GM18867 (cell line): ENCODE measurements around the gene ARL14EP.

Experiments
- ATAC-seq: cut with Tn5 transposase; IDR thresholded peaks from one replicate; pipeline ENCODE4 v1.9.1; 2021; ENCODE audit warnings: mild to moderate bottlenecking, moderate library complexity; ENCODE audit not compliant: unreplicated experiment

Gene ARL14EP

DNA sequence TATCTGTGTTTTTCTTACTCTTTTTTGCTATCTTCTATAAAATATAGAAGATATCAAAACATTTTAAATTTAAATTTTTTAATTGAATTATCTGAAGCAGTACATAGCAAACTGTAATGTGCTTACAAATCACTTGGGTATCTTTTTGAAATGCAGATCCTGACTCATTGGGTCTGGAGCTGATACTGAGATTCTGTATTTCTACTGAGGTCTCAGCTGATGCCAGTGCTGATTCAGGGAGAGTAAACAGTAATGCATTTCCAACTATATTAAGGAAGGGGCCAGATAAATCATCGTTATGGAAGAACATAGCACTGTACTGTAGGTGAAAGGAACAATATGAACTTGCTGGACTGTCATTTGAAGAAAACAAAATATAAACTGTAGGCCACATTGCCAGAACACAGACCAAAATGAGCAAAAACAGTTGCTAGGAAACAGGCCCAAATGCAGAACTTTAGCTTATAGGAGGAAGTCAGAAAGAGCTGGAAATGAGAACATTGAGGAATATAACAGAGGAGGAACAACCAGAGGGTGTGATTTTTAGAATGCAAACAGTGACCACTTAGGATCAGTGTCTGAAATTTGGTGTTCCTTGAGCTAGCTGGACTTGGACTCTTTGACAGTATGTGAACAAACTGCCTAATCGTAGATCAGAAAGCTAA is 3.3 kb downstream of the ARL14EP start:
- ATAC-seq: no peak

DNA sequence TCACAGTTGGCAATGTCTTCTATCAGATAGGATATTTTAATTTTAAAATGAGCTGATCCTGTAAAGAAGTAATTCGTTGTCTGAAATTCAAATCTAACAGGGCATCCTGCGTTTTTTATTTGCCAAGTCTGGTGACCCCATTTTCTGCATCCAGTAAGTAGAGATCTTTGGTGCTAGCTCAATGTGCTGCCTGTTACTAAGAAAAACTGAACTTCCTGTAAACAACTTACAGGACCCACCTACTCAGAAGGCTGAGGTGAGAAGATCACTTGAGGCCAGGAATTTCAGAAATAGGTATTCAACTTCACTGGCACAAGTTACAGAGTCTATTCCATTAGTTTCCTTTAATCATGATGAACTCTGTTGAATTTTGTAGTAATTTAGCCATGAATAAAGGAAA is 4.0 kb downstream of the ARL14EP start:
- no peak for ATAC-seq

DNA sequence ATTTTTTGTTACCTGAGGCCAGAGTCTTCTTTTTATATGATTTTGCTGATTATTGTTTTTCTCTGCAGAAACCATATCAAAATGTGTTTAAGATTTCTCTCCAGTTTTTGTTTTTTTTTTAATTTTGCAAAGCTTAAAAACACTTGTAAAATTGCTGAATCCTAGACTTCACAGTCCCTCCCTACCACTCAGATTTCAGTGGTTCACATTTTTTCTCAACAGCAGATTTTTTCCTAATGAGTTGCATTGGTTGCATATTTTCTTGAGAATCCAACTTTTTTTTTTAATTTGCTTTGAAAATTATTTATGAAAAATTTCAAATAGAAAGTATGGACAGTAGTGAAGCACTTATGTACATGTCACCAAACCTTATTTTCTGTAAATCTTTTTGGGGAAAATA is 5.8 kb downstream of the ARL14EP start:
- no peak for ATAC-seq

- no peak for ATAC-seq
These were observed 6.4 kb downstream of the ARL14EP start for GRCh38 chr11:30329150-30329940.

GRCh38 chr11:30333405-30333804 is 10.5 kb downstream of the ARL14EP start:
- ATAC-seq: peak; percentile 86

GRCh38 chr11:30342736-30343166 is 19.8 kb downstream of the ARL14EP start:
- peak; percentile 97 for ATAC-seq

DNA sequence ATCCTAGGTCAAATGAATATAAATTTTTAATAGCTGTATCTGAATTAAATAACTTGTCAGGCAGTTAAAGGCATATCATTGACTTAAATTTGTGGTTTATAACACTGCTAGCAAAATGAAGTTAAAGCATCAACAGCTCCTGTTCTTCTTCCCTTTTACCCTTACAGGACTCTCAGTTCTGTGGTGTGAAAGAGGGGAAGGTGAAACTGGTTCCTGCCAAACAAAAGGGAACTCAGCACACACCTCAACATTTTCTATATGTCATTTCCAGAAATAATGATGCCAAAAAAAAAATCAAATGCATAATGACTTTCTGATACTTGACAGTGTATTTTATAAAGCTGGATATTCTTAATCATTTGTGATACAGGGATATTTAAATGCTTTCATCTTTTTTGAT is 21.2 kb downstream of the ARL14EP start:
- ATAC-seq: peak; percentile 20

DNA sequence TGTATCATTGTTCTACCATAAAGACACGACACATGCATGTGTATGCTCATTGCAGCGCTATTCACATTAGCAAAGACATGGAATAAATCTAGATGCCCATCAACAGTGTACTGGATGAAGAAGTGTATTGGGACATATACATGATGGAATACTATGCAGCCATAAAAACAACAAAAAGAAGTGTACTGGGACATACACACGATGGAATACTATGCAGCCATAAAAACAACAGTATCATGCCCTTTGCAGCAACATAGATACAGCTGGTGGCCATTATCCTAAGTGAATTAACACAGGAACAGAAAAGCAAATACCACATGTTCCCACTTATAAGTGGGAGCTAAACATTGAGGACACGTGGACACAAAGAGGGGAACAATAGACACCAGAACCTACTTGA is 22.7 kb downstream of the ARL14EP start:
- ATAC-seq: no peak

- ATAC-seq: no peak
These were observed 23.3 kb downstream of the ARL14EP start for GRCh38 chr11:30346068-30346688.

DNA sequence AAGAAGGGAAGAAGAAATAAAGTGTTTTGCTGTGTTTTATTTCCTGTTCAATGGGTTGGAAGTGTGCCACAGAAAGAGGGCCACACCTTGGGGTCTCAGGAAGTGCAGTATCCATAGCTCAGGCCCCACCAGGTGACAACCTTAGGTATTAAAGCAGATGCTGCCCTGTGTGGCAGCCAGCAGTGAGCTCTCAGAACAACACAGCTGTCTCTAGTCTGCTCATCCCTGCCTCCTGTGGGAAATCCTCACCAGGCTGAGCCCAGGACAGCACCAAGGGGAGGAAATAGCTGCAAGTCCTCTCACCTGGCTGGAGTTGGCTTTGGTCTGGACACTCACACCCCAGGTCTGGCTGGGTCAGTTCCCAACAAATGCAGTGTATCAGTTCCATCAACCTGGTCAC is 25.1 kb downstream of the ARL14EP start:
- ATAC-seq: no peak

DNA sequence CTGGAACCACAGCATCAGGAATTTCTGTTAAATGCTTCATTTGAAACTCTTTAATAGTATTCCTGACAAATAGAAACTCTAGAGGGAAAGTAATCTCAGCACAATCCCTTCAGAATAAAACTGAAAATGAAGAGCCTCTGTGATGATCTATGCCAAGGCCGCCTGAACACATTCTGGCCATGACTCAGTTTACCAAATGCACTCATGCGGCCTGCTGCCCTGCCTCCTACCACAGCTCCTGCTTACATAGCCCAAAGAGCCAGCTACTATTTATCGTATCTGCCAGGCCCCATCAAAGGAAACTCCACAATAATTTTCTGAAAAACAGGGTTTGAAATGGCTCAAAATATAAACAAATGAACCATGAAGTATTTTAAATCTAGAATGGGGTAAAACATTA is 27.0 kb downstream of the ARL14EP start:
- ATAC-seq: no peak

GRCh38 chr11:30350384-30350783 is 27.5 kb downstream of the ARL14EP start:
- ATAC-seq: no peak

DNA sequence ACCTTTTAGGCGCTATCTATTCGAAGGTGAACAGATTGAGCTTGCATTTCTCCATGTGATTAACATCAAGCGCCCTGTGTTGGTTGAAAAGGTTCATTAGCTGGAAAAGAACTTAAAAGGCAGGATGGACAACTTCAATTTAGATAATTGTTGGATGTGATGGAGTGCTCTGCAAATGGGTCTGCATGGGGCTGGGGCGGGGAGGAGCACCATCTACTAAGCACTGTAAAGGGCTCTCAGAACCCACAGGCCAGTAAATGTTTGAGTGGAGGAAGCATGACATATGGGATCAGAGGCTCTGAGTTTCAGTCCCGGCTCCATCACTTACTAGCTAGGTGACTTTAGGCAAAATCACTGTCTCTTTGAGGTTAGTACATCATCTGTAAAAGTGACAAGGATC is 28.2 kb downstream of the ARL14EP start:
- ATAC-seq: no peak

GRCh38 chr11:30356391-30356790 is 33.5 kb downstream of the ARL14EP start:
- no peak for ATAC-seq

DNA sequence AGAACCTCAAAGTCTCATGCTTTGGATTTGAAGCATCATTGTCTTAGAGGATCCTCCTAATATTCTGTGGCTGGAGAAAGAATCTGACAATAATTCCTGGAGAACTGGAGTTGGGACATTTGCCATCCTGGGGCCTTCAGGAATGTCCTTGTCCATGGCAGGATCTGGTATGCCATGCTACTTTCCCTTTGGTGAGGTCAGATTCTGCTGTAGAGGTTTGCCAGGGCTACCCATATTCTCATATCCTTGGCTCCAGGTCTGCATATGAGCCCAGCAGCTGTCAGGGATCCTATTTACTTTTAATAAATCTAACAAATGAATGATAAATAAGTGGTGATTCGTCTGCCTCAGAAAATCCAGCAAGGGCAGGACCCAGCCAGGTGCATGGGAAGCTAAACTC is 35.0 kb downstream of the ARL14EP start:
- no peak for ATAC-seq

DNA sequence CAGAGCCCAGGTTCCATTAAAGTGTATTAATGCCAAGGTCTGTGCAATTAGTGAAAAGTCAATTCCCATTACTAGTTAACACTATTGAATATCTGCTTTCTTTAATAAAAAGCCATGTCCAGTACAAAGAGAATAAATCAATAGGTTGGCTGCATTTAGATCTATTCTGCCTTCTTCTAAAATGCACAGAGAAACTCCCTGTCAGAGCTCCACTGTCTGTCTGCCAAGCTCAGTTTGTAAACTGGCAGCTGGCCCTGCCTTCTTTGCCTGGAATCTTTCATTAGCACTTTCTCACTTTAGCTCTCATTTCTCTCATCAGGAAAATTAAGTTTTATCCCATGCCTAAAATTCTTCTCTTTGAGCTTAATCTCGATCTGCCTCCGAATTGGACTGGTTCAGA is 35.6 kb downstream of the ARL14EP start:
- ATAC-seq: no peak

DNA sequence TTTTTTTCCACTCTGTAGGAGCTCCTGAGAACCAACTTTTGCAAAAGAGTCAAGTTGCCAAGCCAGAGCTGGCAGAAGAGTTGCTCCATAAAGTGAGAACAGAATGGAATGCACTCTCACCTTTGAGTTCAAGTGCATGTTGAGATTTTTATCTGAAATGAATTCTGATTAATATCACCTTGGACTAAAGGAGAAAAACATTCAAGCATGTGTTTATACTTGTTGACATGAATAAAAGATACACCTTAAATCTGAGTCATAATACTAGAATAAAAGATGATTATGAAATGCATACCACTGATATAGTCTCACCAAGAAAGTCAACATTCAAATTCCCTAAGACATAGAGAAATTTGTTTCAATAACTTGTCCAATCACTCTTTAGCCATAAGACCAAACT is 37.8 kb downstream of the ARL14EP start:
- no peak for ATAC-seq

GRCh38 chr11:30364139-30364836 is 41.4 kb downstream of the ARL14EP start:
- ATAC-seq: no peak

DNA sequence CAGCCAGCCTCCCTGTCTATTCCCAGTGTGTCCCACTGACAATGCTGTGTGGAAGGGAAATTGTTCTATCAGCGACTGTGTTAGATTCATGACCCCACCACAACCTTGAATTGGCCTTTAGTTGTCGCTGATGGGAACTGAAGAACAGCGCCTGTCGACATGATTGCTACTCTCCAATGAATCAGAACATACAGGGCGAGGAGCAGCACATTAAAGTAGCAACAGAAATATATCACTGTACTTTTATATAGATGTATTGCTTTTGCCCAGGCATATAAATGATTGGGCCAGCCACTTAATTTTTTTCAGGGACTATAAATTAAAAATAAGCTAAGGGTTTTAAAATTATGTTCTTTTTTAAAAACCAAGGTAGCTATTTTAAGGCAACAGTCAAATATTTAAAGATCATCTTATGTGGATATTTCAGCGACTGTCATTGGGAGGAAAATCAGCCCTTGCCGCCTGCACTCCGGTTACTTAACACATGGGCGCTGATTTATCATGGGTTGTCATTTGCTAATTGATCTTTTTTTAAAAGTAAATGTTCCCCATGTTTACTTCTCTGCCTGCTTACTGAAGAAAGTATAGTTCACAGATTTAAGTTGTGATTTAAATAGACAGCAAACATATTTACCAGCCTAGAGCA is 42.1 kb downstream of the ARL14EP start:
- ATAC-seq: no peak

GRCh38 chr11:30365793-30366517 is 43.1 kb downstream of the ARL14EP start:
- ATAC-seq: peak; percentile 59
